DMS 273 treated with DMSO at 0.1 percent for 48 hours (cell line): ENCODE measurements around the gene TMPRSS13.
"Not testable (repeated sequence)": the region's sequence is repeated elsewhere in the genome, so short reads cannot be mapped to it uniquely, and the experiment has no call there.

Experiments
- DNase-seq: peaks from one replicate; lab custom pipeline; 2025; lab: John Stamatoyannopoulos, UW

The TMPRSS13 gene

DNA sequence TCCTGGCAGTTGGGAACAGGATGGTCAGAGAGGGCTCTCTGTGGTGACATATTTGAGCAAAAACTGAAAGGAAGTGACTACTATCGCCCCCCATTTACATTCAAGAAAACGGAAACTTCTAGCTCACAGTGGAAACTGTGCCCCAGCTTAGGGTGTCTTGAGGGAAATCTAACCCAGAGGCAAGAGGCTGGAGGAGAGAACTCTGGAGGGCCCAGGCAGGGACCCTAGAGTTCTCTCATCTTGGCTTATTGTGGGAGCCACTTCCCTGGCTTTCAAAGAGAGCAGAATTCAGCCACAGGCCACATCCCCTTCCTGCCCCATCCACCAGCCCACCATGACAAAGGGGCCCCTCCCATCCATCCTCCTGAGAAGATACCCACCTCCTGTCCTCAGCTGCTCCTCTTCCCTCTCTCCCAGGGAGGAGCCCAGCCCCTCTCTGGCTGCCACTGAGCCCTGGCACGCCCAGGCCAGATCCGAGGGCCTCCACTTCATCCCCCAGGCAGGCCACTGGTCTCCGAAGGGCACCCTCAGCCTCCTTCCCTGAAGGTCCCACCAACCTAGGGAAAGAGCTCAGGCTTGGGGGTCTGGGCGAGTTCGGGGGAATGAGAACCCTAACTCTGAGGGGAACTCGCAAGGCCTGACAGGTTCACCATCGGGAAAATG is 1.6 kb upstream of the TMPRSS13 start:
- DNase-seq = no peak

- DNase-seq = no peak
These were observed 841 bp upstream of the TMPRSS13 start for GRCh38 chr11:117929916-117930570.

DNA sequence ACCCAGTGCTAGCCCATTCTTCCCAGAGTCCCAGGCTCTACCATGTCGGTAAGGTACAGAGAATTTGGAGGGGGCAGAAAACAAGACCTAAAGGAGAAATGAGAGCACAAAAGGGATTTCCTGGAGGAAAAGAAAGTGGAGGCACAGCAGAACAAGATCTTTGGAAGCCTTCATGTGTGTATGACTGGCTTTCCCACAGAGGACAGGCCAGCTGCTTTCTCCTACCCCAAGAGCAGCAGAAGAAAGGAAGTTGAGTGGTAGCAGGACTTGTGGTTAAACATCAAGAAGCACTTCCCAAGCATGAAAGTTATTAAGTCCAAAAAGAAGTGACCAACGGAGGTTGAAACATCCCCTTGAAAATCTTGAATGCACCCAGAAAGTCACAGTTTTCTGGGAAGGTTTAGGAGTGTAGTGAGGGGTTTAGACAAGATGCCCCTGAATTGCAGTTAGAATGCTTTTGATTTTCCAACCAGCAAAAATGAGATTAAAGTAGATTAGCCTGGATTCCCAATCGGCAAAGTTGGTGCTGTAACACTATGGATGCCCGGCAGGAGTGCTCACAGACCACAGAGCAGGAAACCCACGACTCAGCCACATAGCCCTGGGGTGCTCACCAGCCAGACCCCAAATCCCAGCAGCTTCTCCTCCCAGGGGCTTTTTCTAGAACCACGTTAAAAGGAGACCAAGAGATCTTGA is 608 bp downstream of the TMPRSS13 start:
- DNase-seq = no peak

GRCh38 chr11:117927926-117928325 is 1.3 kb downstream of the TMPRSS13 start:
- DNase-seq = no peak

GRCh38 chr11:117926166-117926565 is 3.0 kb downstream of the TMPRSS13 start:
- DNase-seq = not testable (repeated sequence)

DNA sequence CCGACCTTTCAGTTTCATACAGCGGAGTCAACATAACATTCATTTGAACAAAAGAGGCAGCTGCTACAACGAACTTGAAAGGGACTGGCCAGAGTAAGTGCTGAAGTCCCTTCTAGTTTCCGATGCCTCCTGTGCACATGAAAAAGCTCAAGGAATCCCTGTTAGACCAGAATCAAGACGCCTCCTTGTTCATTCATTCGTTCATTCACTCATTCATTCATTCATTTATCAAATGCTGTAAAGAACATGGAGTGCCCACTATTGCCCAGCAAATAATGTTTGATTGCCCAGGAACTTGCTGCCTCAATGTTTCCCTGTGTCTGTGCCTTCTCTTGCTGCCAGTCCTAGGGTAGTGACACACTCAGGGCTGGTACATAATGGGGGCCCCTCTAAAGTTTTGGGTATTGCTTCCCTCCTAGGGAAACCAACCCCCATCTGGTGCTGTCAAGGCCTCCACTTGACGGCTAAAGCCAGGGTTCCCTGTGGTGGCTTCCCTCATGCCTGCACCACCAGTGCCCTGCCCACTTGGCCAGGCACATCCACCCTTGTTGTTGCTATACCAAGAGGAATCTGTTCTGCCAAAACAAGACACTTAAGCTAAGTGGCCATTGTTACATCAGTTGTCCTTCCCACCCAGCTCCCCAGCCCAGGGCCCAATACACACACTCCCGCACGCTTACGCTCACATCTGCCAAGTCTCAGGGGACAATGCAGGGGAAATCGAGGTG is 3.8 kb downstream of the TMPRSS13 start:
- DNase-seq = no peak

DNA sequence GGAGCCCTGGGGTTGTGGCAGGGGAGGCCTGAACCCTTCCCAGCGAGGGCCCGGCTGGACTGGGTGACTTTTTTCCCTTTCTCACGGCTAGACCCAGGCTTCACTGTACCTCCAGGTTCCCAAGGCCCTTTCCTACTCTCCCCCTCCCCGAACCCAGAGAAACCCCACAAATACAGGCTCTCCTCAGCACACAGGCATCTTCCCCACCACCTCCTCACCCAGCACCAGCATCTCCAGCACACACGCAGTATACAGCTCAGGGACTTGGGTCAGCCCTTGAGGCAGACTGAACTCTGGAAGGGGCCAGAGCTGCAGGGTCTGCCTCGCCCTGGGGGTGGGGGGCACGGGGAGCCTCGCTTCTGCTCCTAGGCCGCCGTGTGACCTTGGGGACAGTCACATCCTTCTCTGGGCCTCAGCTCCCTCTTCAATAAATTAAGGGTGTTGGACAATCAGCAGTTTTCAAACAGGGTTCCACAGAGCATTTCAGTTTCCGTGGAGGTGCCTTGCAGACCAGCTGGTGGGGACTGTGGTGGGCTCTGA is 4.5 kb downstream of the TMPRSS13 start:
- no peak for DNase-seq

DNA sequence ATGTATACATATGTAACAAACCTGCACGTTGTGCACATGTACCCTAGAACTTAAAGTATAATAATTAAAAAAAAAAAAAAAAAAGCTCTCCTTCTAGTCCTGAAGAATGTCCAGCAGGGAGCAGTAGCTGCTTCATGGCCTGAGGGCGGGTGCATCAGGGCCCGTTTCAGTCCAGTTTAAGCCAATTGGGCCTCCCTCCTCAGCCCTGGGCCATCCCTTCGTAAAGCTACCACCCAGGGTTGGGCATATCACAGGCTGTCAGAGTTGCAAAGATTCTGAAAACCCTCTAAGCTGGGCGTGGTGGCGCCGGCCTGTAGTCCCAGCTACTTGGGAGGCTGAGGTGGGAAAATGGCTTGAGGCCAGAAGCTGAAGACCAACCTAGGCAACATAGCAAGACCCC is 5.4 kb downstream of the TMPRSS13 start:
- DNase-seq = no peak

DNA sequence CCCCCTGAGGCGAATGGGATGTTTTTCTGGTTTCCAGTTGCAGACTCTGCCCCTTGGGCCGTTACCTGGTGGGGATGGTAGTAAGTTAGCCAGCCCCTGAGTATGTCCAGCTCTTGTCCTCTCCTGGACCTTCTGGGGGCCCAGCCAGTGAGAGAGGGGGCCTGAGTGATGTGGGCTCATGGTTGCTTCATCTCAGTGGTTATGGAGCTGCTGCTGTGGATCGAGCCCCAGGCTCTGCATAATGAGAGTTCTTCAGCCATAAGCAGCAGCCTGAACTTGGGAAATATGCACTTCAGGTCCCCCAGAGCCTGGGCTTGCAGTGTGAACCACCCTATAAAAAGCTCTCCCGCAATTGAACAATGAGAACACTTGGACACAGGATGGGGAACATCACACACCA is 5.9 kb downstream of the TMPRSS13 start:
- DNase-seq = no peak

DNA sequence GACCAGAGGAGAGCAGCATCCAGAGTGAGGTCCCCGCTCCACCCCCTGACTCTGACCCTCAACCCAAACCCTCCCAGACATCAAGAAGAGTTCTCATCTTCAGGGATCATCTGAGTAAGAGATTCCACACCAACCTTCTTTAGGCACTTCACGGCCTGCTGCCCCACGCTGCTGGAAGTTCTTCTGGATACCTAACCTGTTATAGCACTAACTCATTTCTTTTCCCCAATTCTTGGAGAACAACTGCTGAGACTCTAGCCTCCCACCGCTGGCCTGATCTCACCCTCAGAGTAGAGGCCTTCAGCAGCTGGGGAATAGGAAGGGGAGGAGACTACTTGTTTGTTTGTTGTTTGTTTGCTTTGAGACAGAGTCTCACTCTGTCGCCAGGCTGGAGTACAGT is 7.3 kb downstream of the TMPRSS13 start:
- DNase-seq = no peak

DNA sequence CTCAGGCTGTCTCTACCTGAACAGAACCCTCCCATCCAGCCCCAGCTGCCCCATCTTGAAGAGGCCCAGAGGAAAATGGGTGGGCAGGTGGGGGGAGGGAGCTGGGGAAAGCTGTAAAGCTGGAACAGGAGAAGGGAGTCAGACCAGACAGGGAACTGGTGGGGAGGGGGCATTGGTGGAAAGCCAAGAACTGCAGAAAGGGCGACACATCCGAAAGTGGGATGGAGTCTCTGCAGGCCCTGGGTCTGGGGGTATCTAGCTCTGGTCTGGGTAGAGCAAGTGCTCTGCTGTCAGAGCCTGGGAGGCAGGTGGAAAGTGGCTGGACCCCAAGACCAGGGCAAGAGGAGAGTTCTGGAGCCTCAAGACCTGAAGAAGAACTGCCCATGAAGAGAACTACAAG is 7.7 kb downstream of the TMPRSS13 start:
- no peak for DNase-seq

GRCh38 chr11:117919781-117920221 is 9.4 kb downstream of the TMPRSS13 start:
- no peak for DNase-seq

DNA sequence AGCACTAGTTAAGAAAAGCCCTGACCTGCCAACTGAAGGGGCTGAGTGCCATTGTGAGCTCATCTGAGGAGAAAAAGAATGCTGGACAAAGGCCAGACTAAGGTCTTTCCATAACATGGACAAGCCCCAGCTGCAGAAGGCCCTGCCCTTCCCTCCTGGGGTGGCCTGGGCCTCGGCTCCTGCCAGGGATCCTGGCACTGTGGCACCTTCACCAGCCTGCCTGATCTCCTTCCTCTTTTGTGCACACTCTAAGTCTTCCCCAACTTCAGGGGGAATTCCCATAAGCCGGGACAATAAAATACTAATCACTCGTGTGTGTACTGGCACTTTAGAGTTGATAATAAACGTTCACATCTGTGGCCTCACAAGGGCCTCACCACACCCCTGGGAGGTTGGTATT is 9.9 kb downstream of the TMPRSS13 start:
- no peak for DNase-seq

GRCh38 chr11:117918366-117919255 is 10.6 kb downstream of the TMPRSS13 start:
- DNase-seq = no peak

DNA sequence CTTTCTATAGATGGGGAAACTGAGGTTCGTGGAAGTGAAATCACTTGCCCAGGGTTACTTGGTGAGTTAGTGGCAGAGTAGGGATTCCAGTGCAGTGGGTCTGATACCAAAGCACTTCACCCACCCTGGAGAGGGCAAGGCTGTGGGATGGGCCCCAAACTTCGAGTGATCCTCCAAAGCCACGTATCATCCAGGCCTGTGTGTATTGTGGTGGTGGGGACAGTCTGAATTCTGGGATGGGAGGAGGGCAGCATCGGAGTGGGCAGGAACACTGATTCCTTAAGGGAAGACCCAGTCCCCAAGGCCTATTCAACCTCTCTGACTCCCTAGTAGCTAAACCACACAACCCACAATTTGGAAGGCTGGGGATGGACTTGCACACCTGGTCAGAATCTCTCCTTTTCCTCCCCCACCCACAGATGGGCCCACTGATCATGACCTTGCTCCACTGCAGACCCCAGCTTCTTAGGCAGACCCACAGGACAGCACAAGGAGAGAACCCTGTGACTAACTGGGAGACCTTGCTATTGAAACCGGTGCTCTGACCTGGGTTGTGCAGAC is 11.5 kb downstream of the TMPRSS13 start:
- no peak for DNase-seq

- DNase-seq = no peak
These were observed 12.2 kb downstream of the TMPRSS13 start for GRCh38 chr11:117916956-117917355.

DNA sequence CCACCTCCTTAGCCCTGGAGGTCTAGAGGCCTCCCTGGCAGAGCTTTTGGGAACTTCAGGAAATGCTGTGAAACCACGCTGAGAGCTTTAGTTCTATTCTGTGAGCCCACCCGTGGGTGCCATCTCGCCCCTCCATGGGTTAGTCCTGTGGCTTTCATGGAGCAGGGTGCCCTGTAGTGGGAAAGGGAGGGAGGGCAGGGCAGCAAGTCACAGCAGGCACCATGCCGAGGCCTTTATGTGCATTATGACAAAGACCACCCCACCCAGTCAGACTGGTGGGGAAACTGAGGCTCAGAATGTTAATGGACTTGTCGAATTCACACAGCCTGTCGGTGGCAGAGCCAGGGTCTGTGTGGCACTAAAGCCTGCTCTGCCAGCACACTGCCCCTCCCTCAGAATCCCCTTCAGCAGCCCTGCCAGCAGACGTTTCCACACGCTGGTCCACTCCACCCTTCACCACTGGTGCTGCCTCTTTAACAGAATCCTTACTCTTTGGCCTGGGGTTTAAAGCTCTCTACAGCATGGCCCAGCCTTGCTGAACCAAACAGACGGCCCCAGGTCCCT is 13.4 kb downstream of the TMPRSS13 start:
- DNase-seq = no peak

GRCh38 chr11:117914991-117915618 is 14.1 kb downstream of the TMPRSS13 start:
- no peak for DNase-seq

GRCh38 chr11:117914398-117914761 is 14.8 kb downstream of the TMPRSS13 start:
- no peak for DNase-seq

DNA sequence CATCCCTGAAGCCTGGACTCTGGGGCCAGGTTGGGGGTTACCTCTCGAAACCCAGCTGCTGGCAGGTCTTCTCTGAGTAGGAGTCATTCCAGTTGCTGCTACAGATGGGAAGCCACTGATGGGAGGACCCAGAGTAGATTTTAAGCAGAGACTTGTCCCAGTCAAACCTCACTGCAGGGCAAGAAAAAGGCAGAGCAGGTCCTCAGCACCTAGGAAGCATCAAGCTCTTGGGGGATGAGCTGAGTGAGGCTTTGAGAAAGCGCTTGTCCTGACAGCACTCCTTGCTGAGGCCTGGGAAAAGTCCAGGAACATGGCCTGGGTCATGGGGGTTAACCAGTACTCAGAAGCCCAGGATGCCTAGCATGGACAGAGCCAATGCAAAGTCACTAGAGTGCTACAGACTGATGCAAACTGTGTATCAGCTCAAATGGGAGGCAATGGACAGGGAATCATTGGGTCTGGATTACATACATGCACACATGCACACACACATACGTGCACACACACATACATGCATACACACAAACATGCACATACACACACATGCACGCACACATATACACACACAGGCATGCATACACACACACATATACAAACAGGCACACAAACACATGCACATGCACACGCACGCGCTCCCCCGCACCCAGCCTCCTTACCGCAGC is 15.3 kb downstream of the TMPRSS13 start:
- no peak for DNase-seq
